GM12878 (cell line): Measurements from ENCODE around the gene GALNT18. TPM values are rescaled to one million over a fixed set of nuclear protein-coding genes. Genes with fewer than 3 reads are reported as not detected.

ENCODE experiments used
- ATAC-seq: fragments of 200-7000 bp; cut with Tn5 transposase; 3 replicates; pipeline ENCODE4 v1.9.1; 2020; ENCODE audit warnings: mild to moderate bottlenecking, moderate library complexity
- BruUV-seq: library from RNA; stranded (reverse); fragments of 400-500 nt; replicated peaks from 2 replicates; lab custom pipeline; 2021; lab: Mats Ljungman, UMichigan
- CTCF ChIA-PET: fragments of 300-600 bp; sonication (Branson Sonifier 250); formaldehyde crosslinking; extraction: SDS; loops from one replicate; lab custom pipeline; 2021; ENCODE audit warnings: inconsistent platforms; lab: Yijun Ruan, JAX
- POLR2A ChIA-PET: fragments of 350-600 bp; formaldehyde crosslinking; extraction: SDS; loops from one replicate; lab custom pipeline; 2021; ENCODE audit warnings: inconsistent platforms; lab: Charles Lee
- RAD21 ChIA-PET: fragments of 300-600 bp; sonication (Branson Sonifier 250); formaldehyde crosslinking; loops from one replicate; lab custom pipeline; 2023; ENCODE audit warnings: antibody characterized with exemption; ENCODE audit not compliant: unreplicated experiment; lab: Charles Lee
- SMC1A ChIA-PET: fragments of 300-600 bp; sonication (Branson Sonifier 250); formaldehyde crosslinking; loops from one replicate; lab custom pipeline; 2023; ENCODE audit not compliant: unreplicated experiment, uncharacterized antibody; lab: Charles Lee
- DNase-seq: peaks from one replicate; pipeline ENCODE4 v3.0.0-alpha.2; 2011; ENCODE audit warnings: low read depth, low spot score
- FAIRE-seq: peaks from 3 replicates; lab custom pipeline; 2011; peaks lifted over from hg19 to GRCh38; lab: Jason Lieb, UNC
- H2AFZ ChIP-seq: 2 replicates; pipeline ENCODE4 v1.6.0; 2011; ENCODE audit warnings: low read depth, low read length, control low read depth; ENCODE audit not compliant: control insufficient read depth
- H3K27ac ChIP-seq: 2 replicates; pipeline ENCODE4 v1.5.1; 2011; ENCODE audit warnings: control low read depth; ENCODE audit not compliant: control insufficient read depth, insufficient read depth
- H3K27me3 ChIP-seq, 2 experiments: replicated peaks in 1 of 2; 2 replicates each; pipeline versions ENCODE4 v1.6.0 to v1.6.1; 2011; ENCODE audit warnings: low read length in 1 of 2; ENCODE audit not compliant: control insufficient read depth in 2 of 2, insufficient read depth in 2 of 2
- H3K36me3 ChIP-seq, 2 experiments: 2 replicates each; pipeline ENCODE4 v1.5.1; 2011; ENCODE audit warnings: low read length in 1 of 2; ENCODE audit not compliant: control insufficient read depth in 2 of 2, insufficient read depth in 2 of 2
- H3K4me1 ChIP-seq: 2 replicates; pipeline ENCODE4 v1.6.1; 2011; ENCODE audit warnings: mild to moderate bottlenecking, low read length, moderate library complexity, mixed read lengths; ENCODE audit not compliant: control insufficient read depth, insufficient read depth
- H3K4me2 ChIP-seq: 2 replicates; pipeline ENCODE4 v1.6.0; 2011; ENCODE audit warnings: control low read depth; ENCODE audit not compliant: control insufficient read depth, insufficient read depth
- H3K4me3 ChIP-seq: fragments of 200-600 bp; sonication (generic); 2 replicates; pipeline ENCODE4 v1.5.1; 2016
- H3K79me2 ChIP-seq: 2 replicates; pipeline ENCODE4 v1.6.0; 2011; ENCODE audit warnings: low read length; ENCODE audit not compliant: control insufficient read depth, insufficient read depth
- H3K9ac ChIP-seq: 2 replicates; pipeline ENCODE4 v1.8.0; 2011; ENCODE audit warnings: low read length, control low read depth, mixed read lengths; ENCODE audit not compliant: control insufficient read depth, insufficient read depth
- H3K9me3 ChIP-seq: replicated peaks from 3 replicates; pipeline ENCODE4 v1.5.1; 2011; ENCODE audit warnings: mild to moderate bottlenecking, low read length; ENCODE audit not compliant: control insufficient read depth, insufficient read depth
- H4K20me1 ChIP-seq: 2 replicates; pipeline ENCODE4 v1.6.0; 2011; ENCODE audit not compliant: control insufficient read depth, insufficient read depth
- BCL11A ChIP-seq: IDR thresholded peaks from 2 replicates; pipeline ENCODE4 v1.6.1; 2011; ENCODE audit warnings: low read depth, low read length
- BCLAF1 ChIP-seq: fragments of 450-650 bp; IDR thresholded peaks from 2 replicates; pipeline ENCODE4 v1.6.1; 2017; ENCODE audit warnings: antibody characterized with exemption, mild to moderate bottlenecking, moderate library complexity
- GABPA ChIP-seq: IDR thresholded peaks from 2 replicates; pipeline ENCODE4 v1.6.1; 2014; ENCODE audit warnings: antibody characterized with exemption, low read depth, mild to moderate bottlenecking, inconsistent platforms
- IKZF1 ChIP-seq: fragments of 450-650 bp; conservative IDR thresholded peaks from 2 replicates; pipeline ENCODE4 v1.6.1; 2017; ENCODE audit warnings: antibody characterized with exemption, mild to moderate bottlenecking
- NBN ChIP-seq: fragments of 450-650 bp; IDR thresholded peaks from 2 replicates; pipeline ENCODE4 v1.6.1; 2016
- PML ChIP-seq: IDR thresholded peaks from 2 replicates; pipeline ENCODE4 v1.6.1; 2012; ENCODE audit warnings: low read length, inconsistent platforms
- USF1 ChIP-seq: IDR thresholded peaks from 2 replicates; pipeline ENCODE4 v1.6.1; 2011; ENCODE audit warnings: borderline replicate concordance, low read depth, mild to moderate bottlenecking, moderate library complexity, mixed read lengths, low read length; ENCODE audit not compliant: insufficient read depth; ENCODE audit errors: extremely low read length
- WGBS: methylation state at CpG from one replicate; pipeline ENCODE4 v1.1.6; 2016; ENCODE audit warnings: low lambda C conversion rate; ENCODE audit not compliant: insufficient replicate concordance, insufficient coverage; ENCODE audit errors: missing lambda C conversion rate; 5-methylcytosine and 5-hydroxymethylcytosine counted together
- in situ Hi-C: fragments of 300-500 bp; cut with MboI; formaldehyde crosslinking; loops from 9 replicates; pipeline ENCODE4 v1.14.3; 2018; ENCODE audit warnings: mixed read lengths
- intact Hi-C: fragments of 100-400 bp; cut with micrococcal nuclease; formaldehyde crosslinking; loops from one replicate; pipeline ENCODE4 v1.14.2; 2022; ENCODE audit not compliant: unreplicated experiment
- polyA plus RNA-seq, 11 experiments: library from polyadenylated mRNA; depleted of rRNA in 4 of 11; unstranded in 6 of 11; stranded (reverse) in 5 of 11; fragments of >200 nt; fragmentation: Nextera tagmentation in 4 of 11; fragmentation: Illumina TruSeq in 1 of 11; extraction: Ambion mirVana in 4 of 11; extraction: Trizol in 1 of 11; gene quantifications; 1 replicate in 1 of 11; 2 replicates in 10 of 11; pipeline versions ENCODE4 v1.2.1 to v1.2.3, GENCODE V29; 2011 to 2016; ENCODE audit warnings: inconsistent platforms in 2 of 11, missing spikeins in 2 of 11, low read depth in 1 of 11
- total RNA-seq, 4 experiments: library from RNA; depleted of rRNA in 3 of 4; stranded (reverse); fragments of >200 nt in 3 of 4; fragmentation: Illumina TruSeq in 1 of 4; extraction: Trizol in 1 of 4; gene quantifications; 2 replicates each; pipeline versions ENCODE4 v1.2.1 to v1.2.3, GENCODE V29; 2013 to 2021

Gene GALNT18
- total and polyA plus RNA-seq, 10 of the 15 experiments (the other 5 are each of a cell fraction or from before 2014, with no cell fraction given): 1.2 to 14.2 (median 6.3) TPM

DNA sequence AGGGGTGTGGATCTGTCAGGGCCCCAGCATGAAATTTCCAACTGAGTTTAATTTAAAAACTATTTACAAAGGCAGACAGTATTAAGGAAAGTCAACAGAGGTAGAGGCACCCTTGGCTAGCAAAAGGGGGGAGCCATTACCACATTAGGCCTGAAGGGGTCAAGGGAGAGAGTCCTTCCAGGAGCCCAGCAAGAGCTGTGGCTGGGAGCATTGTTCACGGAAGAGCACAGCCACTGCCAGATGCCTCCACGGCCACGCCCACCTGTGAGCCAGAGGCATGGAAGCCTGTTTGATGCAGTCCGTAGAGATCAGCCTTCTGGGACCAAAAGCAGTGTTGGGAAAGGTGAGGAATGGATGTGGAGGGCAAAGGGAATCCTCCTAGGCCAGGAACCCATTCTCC lies 102.6 kb downstream of the GALNT18 start:
- no peak for ATAC-seq
- in situ Hi-C loops: no loop called here
- FAIRE-seq: no peak
- Histone ChIP-seq H3K9me3 (no peaks in the 10 kb centered on the region), H3K36me3 (no peaks in the 10 kb centered on the region; a peak in 1 of 4 replicates), H3K4me1 (peaks cover 6% of the 10 kb centered on the region; the same call in 1 of the 2 replicates), H3K9ac (no peak overlapping the region), H3K4me2 (no peak overlapping the region), H3K27ac (no peak overlapping the region), H3K27me3 (no peaks in the 10 kb centered on the region), H4K20me1 (no peaks in the 10 kb centered on the region), H2AFZ (no peak overlapping the region), H3K4me3 (no peak overlapping the region), H3K79me2 (no peaks in the 10 kb centered on the region; the same call in none of the 2 replicates)
- CTCF ChIA-PET: no interaction called here
- RAD21 ChIA-PET: no interaction called here
- TF ChIP-seq IKZF1 (no peak), BCL11A (no peak), NBN (no peak), GABPA (no peak), USF1 (no peak), PML (no peak), BCLAF1 (no peak)
- SMC1A ChIA-PET: interaction anchor here (0.6 kb wide), 1 partner anchor 10 kb away, joined by 3 read pairs; no protein-coding TSS in a partner anchor
- no peak for DNase-seq
- intact Hi-C loops: no loop called here
- 52% methylated on average over 4 of the region's 4 CpGs for WGBS
- POLR2A ChIA-PET: no interaction called here
- no TSS peak for BruUV-seq
